Neutrophil (primary cell): ENCODE results near the gene BCR.

Source experiments
- H3K27ac ChIP-seq: fragments of 200-600 bp; sonication (generic); 2 replicates; pipeline ENCODE4 v1.5.1; 2016; ENCODE audit warnings: mild to moderate bottlenecking, moderate library complexity
- H3K27me3 ChIP-seq: fragments of 200-600 bp; sonication (generic); 2 replicates; pipeline ENCODE4 v1.6.0; 2016; ENCODE audit warnings: mild to moderate bottlenecking
- H3K36me3 ChIP-seq: fragments of 200-600 bp; sonication (generic); 2 replicates; pipeline ENCODE4 v1.5.1; 2017
- H3K4me1 ChIP-seq, 2 experiments: fragments of 200-600 bp in 1 of 2; sonication (generic) in 1 of 2; 1 replicate in 1 of 2; 2 replicates in 1 of 2; pipeline versions ENCODE4 v1.5.1 to v1.6.1; 2013 to 2016; ENCODE audit warnings: low read depth in 1 of 2, low read length in 1 of 2, mild to moderate bottlenecking in 1 of 2, moderate library complexity in 1 of 2; ENCODE audit not compliant: control insufficient read depth in 1 of 2, insufficient read depth in 1 of 2
- H3K4me3 ChIP-seq, 2 experiments: fragments of 200-600 bp in 1 of 2; sonication (generic) in 1 of 2; 1 replicate in 1 of 2; 2 replicates in 1 of 2; pipeline ENCODE4 v1.5.1; 2013 to 2016; ENCODE audit warnings: low read depth in 1 of 2, low read length in 1 of 2, mild to moderate bottlenecking in 1 of 2, moderate library complexity in 1 of 2
- H3K9me3 ChIP-seq: fragments of 200-600 bp; sonication (generic); 2 replicates; pipeline ENCODE4 v1.5.1; 2016
- CTCF ChIP-seq: fragments of 200-600 bp; sonication (generic); IDR thresholded peaks from 2 replicates; pipeline ENCODE4 v1.5.1; 2016; ENCODE audit warnings: antibody characterized with exemption

Gene BCR

GRCh38 chr22:23169043-23169406 lies 11.3 kb upstream of the BCR start:
- Histone ChIP-seq H3K27ac (no peak overlapping the region), H3K9me3 (no peaks in the 10 kb centered on the region), H3K36me3 (no peaks in the 10 kb centered on the region), H3K4me1 (peaks cover 0 to 3% of the 10 kb centered on the region in 2 experiments), H3K4me3 (no peak overlapping the region), H3K27me3 (no peaks in the 10 kb centered on the region)
- no peak for TF ChIP-seq CTCF

GRCh38 chr22:23175817-23176644 lies 4.3 kb upstream of the BCR start:
- no peak for TF ChIP-seq CTCF
- H3K27me3 ChIP-seq, result no peaks in the 10 kb centered on the region
- no peaks in the 10 kb centered on the region for H3K36me3 ChIP-seq
- no peak overlapping the region for H3K27ac ChIP-seq
- no peaks in the 10 kb centered on the region for H3K9me3 ChIP-seq
- H3K4me3 ChIP-seq, result no peak overlapping the region
- peaks cover 19 to 34% of the 10 kb centered on the region in 2 experiments for H3K4me1 ChIP-seq

- Histone ChIP-seq H3K9me3 (no peaks in the 10 kb centered on the region), H3K36me3 (no peaks in the 10 kb centered on the region), H3K27ac (peak overlapping the region; percentile 61), H3K4me3 (no peak overlapping the region), H3K4me1 (peaks cover 23 to 38% of the 10 kb centered on the region in 2 experiments), H3K27me3 (no peaks in the 10 kb centered on the region)
- no peak for TF ChIP-seq CTCF
Measured at GRCh38 chr22:23176645-23177027, 3.7 kb upstream of the BCR start.

GRCh38 chr22:23177197-23177596 lies 3.1 kb upstream of the BCR start:
- H3K27ac ChIP-seq, result peak overlapping the region; percentile 61
- H3K9me3 ChIP-seq, result no peaks in the 10 kb centered on the region
- H3K4me3 ChIP-seq, result no peak overlapping the region
- no peaks in the 10 kb centered on the region for H3K36me3 ChIP-seq
- no peak for TF ChIP-seq CTCF
- H3K27me3 ChIP-seq, result no peaks in the 10 kb centered on the region
- peaks cover 29 to 44% of the 10 kb centered on the region in 2 experiments for H3K4me1 ChIP-seq

GRCh38 chr22:23178512-23179254 lies 1.6 kb upstream of the BCR start:
- Histone ChIP-seq H3K27ac (peak overlapping the region; percentile 78), H3K9me3 (no peaks in the 10 kb centered on the region), H3K4me3 (no peak overlapping the region), H3K36me3 (no peaks in the 10 kb centered on the region), H3K27me3 (no peaks in the 10 kb centered on the region), H3K4me1 (peaks cover 44 to 58% of the 10 kb centered on the region in 2 experiments)
- peak; percentile 87 for TF ChIP-seq CTCF
